A673 (cell line): ENCODE measurements around the gene YJU2.

Source experiments
- CTCF ChIP-seq: fragments of 300-800, 200-600 bp; sonication (generic); conservative IDR thresholded peaks from 2 replicates; pipeline ENCODE4 v1.5.1; 2017; ENCODE audit warnings: low read depth, mild to moderate bottlenecking, antibody characterized with exemption, low read length, moderate library complexity, mixed read lengths
- EZH2 ChIP-seq: fragments of 200-600 bp; sonication (generic); IDR thresholded peaks from 2 replicates; pipeline ENCODE4 v1.6.1; 2017; ENCODE audit warnings: borderline replicate concordance, low read depth, mild to moderate bottlenecking, mixed read lengths, antibody characterized with exemption, low read length; ENCODE audit not compliant: poor library complexity, severe bottlenecking

GRCh38 chr19:4298810-4299550 is 52.1 kb downstream of the YJU2 start:
- TF ChIP-seq CTCF (no peak), EZH2 (no peak)
